ELF-1 (cell line): Measurements from ENCODE around the gene GSTO1.
A peak's percentile ranks its signal among the peaks of the same experiment; 100 is the strongest.
"Not testable (repeated sequence)": the region's sequence is repeated elsewhere in the genome, so short reads cannot be mapped to it uniquely, and the experiment has no call there.

Experiments used
- DNase-seq: peaks from one replicate; pipeline ENCODE4 v3.0.0-alpha.2; 2016; ENCODE audit warnings: low read depth, low spot score

GSTO1 gene

GRCh38 chr10:104254493-104255310 is at the start of gene GSTO1:
Gene GSTO1 (plus strand): TSS chr10:104254892. CDS start chr10:104254929, 37 bp downstream.
- peak; percentile 74 for DNase-seq

DNA sequence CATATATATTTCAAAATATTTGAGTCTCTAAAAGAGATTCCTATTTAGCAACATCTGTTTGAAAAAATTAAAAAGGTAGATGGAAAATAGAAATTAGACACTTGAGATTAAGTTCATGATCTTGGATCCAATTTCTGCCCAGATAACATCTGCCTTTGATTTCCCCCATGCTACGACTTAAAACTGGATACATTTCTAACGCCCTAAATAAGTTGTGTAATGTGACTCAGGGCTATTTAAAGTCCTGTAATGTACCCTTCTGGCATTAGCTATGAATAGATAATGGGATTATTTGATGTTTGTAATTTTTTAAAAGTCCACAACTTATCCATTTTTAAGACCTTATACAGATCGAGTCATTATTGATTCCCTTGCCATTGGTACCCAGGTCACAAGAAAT is 46.0 kb upstream of the GSTO1 start:
- DNase-seq, result no peak

- peak; percentile 13 for DNase-seq
These were observed 45.0 kb upstream of the GSTO1 start for GRCh38 chr10:104209575-104210198.

- DNase-seq, result no peak
These were observed 38.1 kb upstream of the GSTO1 start for GRCh38 chr10:104216631-104217030.

- no peak for DNase-seq
These were observed 35.9 kb upstream of the GSTO1 start for GRCh38 chr10:104218751-104219150.

GRCh38 chr10:104220522-104220921 is 34.2 kb upstream of the GSTO1 start:
- no peak for DNase-seq

- DNase-seq, result no peak
These were observed 31.4 kb upstream of the GSTO1 start for GRCh38 chr10:104223304-104223703.

GRCh38 chr10:104230490-104230889 is 24.2 kb upstream of the GSTO1 start:
- DNase-seq, result no peak

- DNase-seq, result peak; percentile 99
These were observed 22.7 kb upstream of the GSTO1 start, which contains the start of gene CFAP43 for GRCh38 chr10:104231784-104232612. Gene CFAP43 (minus strand): TSS chr10:104232364. CDS start chr10:104232246, 118 bp downstream.

DNA sequence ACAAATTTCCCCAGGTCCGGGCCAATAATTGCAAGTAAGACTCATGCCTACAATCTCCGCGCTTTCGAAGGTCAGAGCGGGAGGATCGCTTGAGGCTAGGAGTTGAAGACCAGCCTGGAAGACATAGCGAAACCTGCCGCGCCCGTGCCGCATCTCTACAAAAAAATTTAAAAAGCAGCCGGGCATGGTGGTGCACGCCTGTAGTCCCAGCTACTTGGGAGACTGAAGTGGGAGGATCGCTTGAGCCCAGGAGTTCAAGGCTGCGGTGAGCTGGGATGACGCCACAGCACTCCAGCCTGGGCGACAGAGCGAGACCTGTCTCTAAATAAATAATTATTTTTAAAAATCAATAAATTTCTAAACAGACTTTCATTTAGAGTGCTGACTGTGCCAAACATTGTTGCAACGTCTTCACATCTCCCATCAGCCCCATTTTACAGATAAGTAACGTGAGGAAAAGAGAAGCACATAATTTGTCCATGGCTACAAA is 22.0 kb upstream of the GSTO1 start:
- DNase-seq, result no peak

DNA sequence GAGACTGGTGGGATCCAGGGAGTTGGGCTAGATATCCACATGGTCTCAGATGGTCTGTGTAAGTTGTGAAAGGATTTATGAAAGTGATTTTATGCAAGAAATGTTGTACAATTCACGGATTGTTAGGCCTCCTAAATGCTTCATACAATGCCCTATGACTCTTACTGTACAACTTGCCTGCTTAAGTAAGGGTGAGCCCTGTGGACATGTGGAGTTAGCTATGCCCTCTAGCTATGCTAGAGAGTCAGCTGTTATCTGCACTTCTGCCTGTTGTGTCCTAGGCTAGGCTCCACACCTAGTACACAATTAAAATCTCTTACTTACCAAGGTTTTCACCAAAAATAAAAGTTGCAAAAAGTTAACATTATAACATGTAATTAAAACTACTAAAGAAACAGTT is 20.9 kb upstream of the GSTO1 start:
- DNase-seq, result no peak

GRCh38 chr10:104234934-104235333 is 19.8 kb upstream of the GSTO1 start:
- no peak for DNase-seq

- DNase-seq, result no peak
These were observed 18.9 kb upstream of the GSTO1 start for GRCh38 chr10:104235801-104236200.

GRCh38 chr10:104240078-104240477 is 14.6 kb upstream of the GSTO1 start:
- DNase-seq, result no peak

- no peak for DNase-seq
These were observed 12.1 kb upstream of the GSTO1 start for GRCh38 chr10:104242545-104242944.

DNA sequence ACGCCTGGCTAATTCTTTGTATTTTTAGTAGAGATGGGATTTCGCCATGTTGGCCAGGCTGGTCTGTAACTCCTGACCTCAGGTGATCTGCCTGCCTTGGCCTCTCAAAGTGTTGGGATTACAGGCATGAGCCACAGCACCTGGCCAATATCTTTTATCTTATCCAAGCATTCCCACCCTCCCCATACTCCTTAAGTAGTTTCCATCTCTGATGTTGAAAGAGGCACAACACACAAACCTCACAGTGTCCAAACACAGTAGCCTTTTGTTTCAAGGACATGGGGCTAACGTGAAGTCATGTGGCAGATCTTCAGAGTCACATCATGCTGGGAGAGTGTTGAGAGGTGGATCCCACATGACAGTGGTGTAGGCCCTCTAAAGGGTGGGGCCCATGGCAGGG is 11.7 kb upstream of the GSTO1 start:
- DNase-seq, result not testable (repeated sequence)

- DNase-seq, result no peak
These were observed 11.2 kb upstream of the GSTO1 start for GRCh38 chr10:104243512-104243911.

DNA sequence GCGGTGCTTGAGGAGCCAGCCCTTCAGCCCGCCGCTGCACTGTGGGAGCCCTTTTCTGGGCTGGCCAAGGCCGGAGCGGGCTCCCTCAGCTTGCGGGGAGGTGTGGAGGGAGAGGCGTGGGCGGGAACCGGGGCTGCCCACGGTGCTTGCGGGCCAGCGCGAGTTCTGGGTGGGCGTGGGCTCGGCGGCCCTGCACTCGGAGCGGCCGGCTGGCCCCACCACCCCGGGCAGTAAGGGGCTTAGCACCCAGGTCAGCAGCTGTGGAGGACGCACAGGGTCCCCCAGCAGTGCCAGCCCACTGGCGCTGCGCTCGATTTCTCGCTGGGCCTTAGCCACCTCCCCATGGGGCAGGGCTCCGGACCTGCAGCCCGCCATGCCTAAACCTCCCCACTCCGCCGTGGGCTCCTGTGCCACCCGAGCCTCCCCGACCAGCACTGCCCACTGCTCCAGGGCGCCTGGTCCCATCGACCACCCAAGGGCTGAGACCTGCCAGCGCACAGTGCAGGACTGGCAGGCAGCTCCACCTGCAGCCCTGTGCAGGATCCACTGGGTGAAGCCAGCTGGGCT is 9.5 kb upstream of the GSTO1 start:
- no peak for DNase-seq

DNA sequence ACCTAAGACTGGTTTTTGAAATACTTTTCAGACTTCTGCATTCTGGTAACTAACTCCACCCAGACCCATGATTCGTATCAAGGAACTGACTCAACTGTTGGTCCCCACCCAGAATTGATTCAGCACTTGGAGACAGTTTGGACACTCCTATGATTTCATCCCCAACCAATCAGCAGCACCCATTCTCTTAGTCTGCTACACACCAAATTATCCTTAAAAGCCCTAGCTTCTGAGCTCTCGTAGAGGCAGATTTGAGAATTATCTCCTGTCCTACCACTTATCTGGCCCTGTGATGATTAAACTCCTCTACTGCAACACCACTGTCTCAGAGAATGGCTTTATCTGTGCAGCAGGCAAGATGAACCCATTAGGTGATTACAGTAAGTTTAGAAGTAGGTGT is 7.7 kb upstream of the GSTO1 start:
- no peak for DNase-seq

DNA sequence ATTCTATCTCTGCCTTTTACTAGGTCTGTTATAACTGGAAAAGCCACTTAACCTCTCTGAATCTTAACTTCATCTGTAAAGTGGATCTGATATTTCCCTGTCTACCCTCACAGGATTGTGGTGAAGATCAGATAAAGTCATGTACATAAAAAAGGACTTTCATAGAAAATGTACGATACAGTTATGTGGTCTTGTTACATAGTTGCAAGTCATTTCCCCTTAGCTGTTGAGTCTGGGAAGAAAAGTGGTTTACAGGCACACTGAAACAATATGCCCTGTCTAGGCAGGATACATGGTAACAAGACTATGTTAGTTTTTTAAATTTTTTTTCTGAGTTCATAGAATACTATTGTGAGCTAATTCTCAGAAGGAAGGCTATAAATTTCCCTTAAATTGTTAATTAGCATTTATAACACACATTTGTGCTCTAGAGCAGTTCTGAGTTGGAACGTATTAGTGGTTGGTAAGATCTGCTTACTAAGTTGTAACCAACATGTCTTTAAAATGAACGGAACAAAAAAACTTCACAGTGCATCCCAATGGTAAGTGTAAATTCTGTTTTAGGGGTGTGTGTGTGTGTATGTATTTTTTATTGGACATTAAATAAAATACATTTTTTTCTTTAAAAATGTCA is 7.1 kb upstream of the GSTO1 start:
- no peak for DNase-seq

DNA sequence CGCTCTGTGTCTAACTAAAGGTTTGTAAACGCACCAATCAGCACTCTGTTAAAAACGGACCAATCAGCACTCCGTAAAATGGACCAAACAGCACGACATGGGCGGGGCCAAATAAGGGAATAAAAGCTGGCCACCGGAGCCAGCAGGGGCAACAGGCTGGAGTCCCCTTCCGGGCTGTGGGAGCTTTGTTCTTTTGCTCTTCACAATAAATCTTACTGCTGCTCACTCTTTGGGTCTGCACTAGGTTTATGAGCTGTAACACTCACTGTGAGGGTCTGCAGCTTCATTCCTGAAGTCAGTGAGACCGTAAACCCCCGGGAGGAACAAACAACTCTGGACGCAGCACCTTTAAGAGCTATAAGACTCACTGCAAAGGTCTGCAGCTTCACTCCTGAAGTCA is 5.8 kb upstream of the GSTO1 start:
- DNase-seq, result not testable (repeated sequence)
